GM12892 (cell line): ENCODE results near the gene TMEM45A.

Experiments used
- POLR2AphosphoS5 ChIP-seq: IDR thresholded peaks from 2 replicates; pipeline ENCODE4 v1.6.1; 2011; ENCODE audit warnings: low read depth, low read length, control low read depth
- TAF1 ChIP-seq: IDR thresholded peaks from 2 replicates; pipeline ENCODE4 v1.6.1; 2011; ENCODE audit warnings: low read depth, mild to moderate bottlenecking, control low read depth, low read length, borderline replicate concordance

GRCh38 chr3:100574536-100574935, 82.1 kb downstream of the TMEM45A start:
- TF ChIP-seq TAF1: no peak
- no peak for TF ChIP-seq POLR2AphosphoS5
